Muscle of back (tissue), 13 donors: Measurements from ENCODE around the gene PIGX. TPM values are rescaled to one million over a fixed set of nuclear protein-coding genes. Genes with fewer than 3 reads are reported as not detected.
A peak's percentile ranks its signal among the peaks of the same experiment; 100 is the strongest.

Experiments used
- DNase-seq, 3 donors: peaks; one replicate each; pipeline versions ENCODE4 v3.0.0 to v3.0.0-alpha.2; 2013
- long read RNA-seq, 9 donors: transcript quantifications; one replicate each; lab custom pipeline, GENCODE V29; 2026
- polyA plus RNA-seq, 10 donors: library from polyadenylated mRNA; unstranded; fragments of 120-200 nt; gene quantifications; one replicate each; pipeline ENCODE4 v1.2.1, GENCODE V29; 2013; ENCODE audit not compliant: insufficient read length in 10 of 10

PIGX gene
- 10 to 100 TPM; 13.6 to 23.2 (median 17.5) TPM for polyA plus RNA-seq
- long read RNA-seq, donor 1, transcript PIGX-202 (6 exons, 3,057 nt) = major isoform, 5 of 5 reads
- long read RNA-seq, donor 1, partial matches to known transcripts = 0 of 5 reads
- long read RNA-seq, donor 1, other reads (novel, unspliced or antisense) = 0 of 5 reads
- long read RNA-seq, donor 2, partial matches to known transcripts = 0 of 1 reads
- long read RNA-seq, donor 2, other reads (novel, unspliced or antisense) = 0 of 1 reads
- long read RNA-seq, donor 3 = 0 reads
- long read RNA-seq, donor 4, partial matches to known transcripts = 0 of 2 reads
- long read RNA-seq, donor 4, other reads (novel, unspliced or antisense) = 0 of 2 reads
- long read RNA-seq, donor 5, partial matches to known transcripts = 0 of 9 reads
- long read RNA-seq, donor 5, other reads (novel, unspliced or antisense) = 0 of 9 reads
- long read RNA-seq, donor 6, partial matches to known transcripts = 0 of 4 reads
- long read RNA-seq, donor 6, other reads (novel, unspliced or antisense) = 0 of 4 reads
- long read RNA-seq, donor 7, partial matches to known transcripts = 0 of 4 reads
- long read RNA-seq, donor 7, other reads (novel, unspliced or antisense) = 0 of 4 reads
- long read RNA-seq, donor 8, partial matches to known transcripts = 0 of 3 reads
- long read RNA-seq, donor 8, other reads (novel, unspliced or antisense) = 0 of 3 reads
- long read RNA-seq, donor 9, partial matches to known transcripts = 0 of 2 reads
- long read RNA-seq, donor 9, other reads (novel, unspliced or antisense) = 0 of 2 reads

GRCh38 chr3:196711838-196712513 is at the start of gene PIGX, which contains the start of gene CEP19:
Gene PIGX (plus strand): TSS chr3:196712377.
Gene CEP19 (minus strand): TSS chr3:196712250. CDS start chr3:196708657, 3,593 bp downstream.
- DNase-seq = peak; percentile 86 to 97 (median 95)

- no peak for DNase-seq
These were observed 49.2 kb upstream of the PIGX start for GRCh38 chr3:196662711-196663571.

DNA sequence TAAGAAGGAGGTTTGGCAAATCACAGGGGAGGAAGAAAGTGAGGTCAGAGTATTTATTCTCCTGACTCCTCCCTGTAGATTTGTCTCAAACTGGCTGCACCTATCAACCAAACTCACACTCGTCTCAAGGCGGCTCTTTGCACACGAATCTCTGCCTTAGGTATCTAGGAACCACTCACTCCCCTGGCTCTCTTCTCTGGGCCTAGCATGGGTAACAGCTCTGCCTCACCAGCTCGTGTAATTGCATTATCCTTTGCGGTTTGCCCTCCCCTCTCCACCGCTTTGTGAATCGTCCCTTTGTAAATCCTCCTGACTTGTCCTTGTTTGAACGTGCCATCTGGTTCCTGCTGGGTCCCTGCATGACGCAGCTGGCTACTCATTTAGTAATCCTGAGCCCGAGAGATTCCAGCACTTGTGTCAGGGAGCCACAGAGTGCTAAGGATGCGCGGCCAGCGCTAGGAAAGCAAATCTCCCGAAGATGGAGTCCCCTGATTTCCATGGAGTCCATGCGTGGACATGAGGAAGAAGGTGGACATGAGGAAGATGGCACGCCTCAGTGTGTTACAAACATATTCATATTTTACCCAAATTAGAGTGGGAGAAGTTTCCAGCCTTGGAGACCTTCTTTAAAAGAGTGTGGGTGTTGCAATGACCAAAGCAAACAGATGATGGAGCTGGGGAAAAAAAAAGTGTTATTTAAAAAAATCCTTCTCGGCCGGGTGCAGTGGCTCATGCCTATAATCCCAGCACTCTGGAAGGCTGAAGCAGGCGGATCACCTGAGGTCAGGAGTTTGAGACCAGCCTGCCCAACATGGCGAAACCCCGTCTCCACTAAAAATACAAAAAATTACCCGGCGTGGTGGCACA is 45.9 kb upstream of the PIGX start:
- peak in 1 of 3 donors; percentile 42 for DNase-seq

- no peak for DNase-seq
These were observed 44.9 kb upstream of the PIGX start for GRCh38 chr3:196667056-196667825.

DNA sequence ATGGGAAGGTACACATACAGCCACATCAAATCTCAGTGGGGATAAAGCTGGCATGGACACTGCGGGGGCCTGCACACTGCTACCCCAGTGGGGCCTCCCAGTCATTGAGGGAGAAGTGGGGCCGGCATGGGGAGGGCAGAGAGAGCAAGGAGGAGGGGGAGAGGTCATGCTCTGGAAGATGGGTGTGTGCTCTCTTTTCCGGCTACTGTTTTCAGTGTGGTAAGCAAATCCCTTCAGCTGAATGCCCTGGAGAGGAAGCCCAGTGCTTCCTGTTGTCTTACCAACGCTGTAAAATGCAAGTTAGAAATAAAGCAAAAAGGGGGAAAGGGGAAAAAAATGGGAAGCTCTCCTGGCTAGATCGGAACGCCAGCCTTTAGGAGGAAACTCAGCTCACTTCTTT is 41.8 kb upstream of the PIGX start:
- DNase-seq = peak in 1 of 3 donors; percentile 38

- DNase-seq = no peak
These were observed 38.5 kb upstream of the PIGX start for GRCh38 chr3:196673632-196674031.

DNA sequence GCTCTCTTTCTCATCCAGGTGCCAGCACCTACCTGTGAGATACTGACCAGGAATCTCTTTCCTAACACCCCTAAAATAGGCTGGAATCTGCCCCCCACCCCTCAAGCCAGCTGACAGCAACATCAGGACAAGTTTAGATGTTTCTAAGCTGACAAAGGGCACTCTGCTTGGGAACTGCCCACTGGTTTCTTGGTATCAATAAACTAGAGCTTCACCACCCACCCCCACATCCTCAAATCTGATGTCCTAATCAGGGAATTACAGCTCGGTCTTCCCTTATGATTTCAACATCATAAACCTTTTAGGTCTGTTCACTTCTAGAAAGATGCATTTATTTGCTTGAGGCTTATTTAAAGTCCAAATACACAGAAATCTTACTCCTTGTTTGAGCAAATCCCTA is 34.8 kb upstream of the PIGX start:
- DNase-seq = no peak

DNA sequence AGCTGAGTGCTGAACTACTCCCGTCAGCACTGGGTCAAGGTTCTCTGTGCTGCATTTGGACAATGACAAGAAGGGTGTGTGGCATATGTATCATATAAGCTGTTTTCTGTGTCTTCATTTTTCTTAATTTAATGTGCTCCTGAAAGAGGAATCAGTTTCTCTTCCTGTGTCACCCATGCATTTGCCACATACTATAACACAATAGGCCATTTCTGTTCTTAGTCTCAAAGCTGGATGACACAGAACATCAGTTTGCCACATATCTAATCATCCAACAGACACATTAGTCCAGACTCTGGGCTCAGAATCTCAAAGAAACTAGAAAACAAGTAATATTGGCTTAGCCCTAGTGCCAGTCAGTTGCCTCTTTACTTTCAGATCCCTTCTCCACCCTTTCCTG is 34.2 kb upstream of the PIGX start:
- no peak for DNase-seq

DNA sequence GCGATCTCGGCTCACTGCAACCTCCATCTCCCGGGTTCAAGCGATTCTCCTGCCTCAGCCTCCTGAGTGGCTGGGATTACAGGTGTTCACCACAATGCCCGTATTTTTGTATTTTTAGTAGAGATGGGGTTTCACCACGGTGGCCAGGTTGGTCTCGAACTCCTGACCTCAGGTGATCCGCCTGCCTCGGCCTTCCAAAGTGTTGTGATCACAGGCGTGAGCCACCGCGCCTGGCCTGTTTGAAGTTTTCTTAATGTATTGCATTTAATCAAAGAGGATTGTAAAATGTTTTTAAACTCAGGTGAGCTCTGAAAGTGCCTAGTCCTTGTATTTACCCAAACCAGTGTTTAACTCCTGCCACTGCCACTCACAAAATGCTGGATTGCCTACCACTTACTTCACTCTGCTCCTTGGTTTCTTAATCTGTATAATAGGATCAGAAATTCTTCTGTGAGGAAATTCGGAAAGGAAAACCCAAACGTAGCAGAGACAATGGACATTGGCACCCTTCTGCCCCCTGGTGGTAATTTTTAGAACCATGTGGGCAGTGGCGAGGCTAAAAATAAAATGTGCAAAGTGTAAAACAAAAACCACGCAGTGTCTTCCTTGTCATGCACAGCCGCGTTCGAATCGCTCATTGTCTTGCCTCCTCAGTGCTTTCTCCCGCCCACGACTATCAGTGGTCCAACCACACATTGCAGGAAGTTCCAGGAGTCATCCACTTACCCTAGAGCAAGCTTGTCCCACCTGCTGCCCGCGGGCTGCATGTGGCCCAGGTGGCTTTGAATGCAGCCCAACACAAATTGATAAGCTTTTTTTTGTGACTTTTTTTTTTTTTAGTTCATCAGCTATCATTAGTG is 27.4 kb upstream of the PIGX start:
- DNase-seq = peak; percentile 48 to 83 (median 70)

DNA sequence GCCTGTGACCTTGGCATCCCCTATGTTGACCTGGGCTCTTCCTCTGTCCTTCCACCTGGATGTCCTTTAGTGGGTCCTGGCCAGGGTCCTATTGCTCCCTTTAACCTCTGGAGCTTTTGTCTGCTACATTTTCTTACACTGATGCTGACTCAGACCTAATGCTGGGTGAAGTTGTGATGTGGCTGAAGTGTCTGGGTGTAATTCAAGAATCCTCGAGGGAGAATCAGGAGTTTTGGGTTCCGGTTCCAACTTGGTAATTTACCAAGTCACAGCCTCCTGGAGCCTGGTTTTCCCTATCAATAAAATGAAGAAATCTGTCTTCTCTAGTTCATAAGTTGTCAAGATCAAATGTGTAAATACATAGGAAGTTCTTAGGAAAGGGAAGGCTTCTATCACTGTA is 25.7 kb upstream of the PIGX start:
- DNase-seq = no peak

- DNase-seq = peak in 1 of 3 donors; percentile 36
These were observed 23.8 kb upstream of the PIGX start for GRCh38 chr3:196688349-196688748.

DNA sequence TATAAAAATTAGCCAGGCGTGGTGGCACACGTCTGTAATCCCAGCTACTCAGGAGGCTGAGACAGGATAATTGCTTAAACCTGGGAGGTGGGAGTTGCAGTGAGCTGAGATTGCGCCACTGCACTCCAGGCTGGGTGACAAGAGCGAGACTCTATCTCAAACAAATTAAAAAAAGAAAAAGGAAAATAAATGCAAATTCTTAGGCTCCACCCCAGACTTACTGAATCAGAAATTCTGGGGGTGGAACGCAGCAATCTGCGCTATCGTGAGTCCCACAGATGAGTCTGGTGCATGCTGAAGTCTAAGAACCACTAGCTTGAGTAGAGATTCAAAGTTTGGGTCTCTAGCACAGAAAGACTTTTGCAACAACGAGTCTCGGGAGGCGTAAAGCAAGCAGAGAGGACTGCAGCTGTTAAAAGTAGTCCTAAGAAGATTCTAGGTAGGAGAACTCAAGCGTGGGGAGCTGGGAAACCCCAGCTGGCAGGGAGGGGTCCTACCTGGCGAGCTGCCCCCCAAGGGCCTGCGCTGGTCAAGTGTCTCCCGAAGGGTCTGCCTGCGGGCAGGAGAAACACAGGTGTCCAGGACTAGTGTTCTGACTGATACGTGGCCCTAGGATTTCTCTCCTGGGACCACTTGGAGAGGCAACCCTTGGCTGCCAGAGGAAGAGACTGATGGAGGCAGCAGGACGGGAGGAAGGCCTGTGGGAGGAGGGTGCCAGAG is 22.1 kb upstream of the PIGX start:
- no peak for DNase-seq

- no peak for DNase-seq
These were observed 20.8 kb upstream of the PIGX start for GRCh38 chr3:196691386-196691785.

GRCh38 chr3:196694202-196694638 is 18.0 kb upstream of the PIGX start:
- DNase-seq = no peak

DNA sequence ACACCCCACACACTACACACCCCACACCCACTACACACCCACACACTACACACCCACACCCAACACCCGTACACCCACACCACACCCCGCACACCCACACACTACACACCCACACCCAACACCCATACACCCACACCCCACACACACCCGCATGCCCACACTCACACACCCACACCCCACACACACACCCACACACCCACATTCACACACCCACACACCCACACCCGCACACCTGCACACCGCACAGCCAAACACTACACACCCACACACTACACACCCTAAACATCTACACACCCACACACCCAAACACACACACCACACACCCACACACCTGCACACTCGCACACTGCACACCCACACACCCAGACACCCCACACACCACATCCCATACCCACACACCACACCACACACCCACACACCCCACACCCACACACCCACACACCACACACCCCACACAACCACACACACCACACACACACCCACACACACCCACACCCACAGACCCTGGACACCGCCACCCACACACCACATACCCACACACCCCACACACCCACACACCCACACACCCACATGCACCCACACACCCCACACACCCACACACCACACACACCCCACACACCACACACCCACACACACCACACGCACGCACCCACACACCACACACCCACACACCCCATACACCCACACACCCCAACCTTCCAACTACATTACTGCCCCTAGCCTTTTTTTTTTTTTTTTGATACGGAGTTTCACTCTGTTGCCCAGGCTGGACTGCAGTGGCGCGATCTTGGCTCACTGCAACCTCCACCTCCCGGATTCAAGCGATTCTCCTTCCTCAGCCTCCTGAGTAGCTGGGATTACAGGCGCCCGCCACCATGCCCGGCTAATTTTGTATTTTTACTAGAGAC is 17.0 kb upstream of the PIGX start:
- no peak for DNase-seq

DNA sequence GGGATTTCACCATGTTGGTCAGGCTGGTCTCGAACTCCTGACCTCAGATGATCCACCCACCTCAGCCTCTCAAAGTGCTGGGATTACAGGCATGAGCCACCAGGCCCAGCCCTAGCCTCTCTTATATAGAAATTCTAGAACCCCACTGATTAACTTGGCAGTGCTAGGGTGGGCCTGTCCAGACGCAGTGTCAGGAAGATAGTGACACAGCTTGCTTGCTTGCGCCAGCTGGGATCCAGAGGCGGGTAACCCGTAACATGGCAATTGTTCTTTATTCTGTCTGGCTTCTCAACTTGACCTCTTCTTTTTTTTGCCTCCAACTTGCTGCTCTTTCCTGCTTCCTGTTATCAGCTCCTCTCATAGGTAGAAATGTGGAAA is 16.3 kb upstream of the PIGX start:
- DNase-seq = no peak

GRCh38 chr3:196697270-196697669 is 14.9 kb upstream of the PIGX start:
- DNase-seq = no peak
